ENCODE data around the gene DNAJC4. TPM values are rescaled to one million over a fixed set of nuclear protein-coding genes. Genes with fewer than 3 reads are reported as not detected.

Gene DNAJC4
- total and polyA plus RNA-seq, 9 of the 15 experiments (the other 6 are each of a cell fraction or from before 2014, with no cell fraction given): 4.0 to 32.6 (median 19.9) TPM

DNA sequence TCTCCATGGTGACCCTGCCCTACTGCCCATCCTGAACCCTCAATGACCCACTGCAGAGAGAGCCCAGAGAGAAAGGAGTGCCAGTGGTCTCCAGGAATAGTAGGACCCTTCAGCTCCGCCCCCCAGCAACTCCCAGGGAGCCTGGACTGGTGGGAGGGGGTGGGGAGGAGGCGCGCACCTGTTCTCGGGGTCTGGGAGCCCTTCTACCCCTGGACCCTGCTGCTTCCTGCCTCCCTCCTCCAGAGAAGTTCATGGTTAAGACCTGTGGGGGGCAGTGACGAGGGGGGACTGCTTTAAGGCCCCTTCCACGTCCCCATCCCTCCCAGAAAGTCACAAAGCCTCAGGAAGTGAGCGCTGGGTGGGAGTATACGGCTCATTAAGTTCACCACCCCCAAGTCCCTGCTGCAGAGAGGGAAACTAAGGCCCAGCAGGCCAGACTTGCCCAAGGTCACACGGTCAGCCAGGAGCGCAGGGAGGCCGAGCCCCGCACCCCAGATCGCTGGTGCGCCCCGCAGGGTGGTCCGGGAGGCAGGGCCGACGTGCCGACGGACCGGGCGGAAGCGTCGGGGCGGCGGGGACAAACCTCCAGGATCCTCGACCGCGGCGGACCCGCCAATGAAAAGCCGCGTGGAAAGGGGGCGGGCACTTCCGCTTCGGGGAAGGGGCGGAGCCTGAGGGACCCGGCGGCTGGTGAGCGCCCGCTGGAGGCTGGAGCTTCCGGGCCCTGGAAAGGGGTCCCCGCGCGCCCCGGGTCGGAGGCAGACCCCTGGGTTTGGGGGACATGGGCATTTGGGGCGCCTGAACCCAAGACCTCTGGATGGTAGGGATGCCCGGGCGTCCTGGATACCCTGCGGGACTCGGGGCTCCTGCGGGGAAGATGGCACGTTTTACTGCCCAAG, 4.5 kb upstream of the DNAJC4 start, which contains the start of the genes NUDT22 and TRPT1 (continued):
- TF ChIP-seq MTA3 (IDR thresholded peaks at IDR 0.05; ENCODE audit: borderline replicate concordance) (peak; percentile 32; the same call in 1 of the 2 replicates), ZNF24 (IDR thresholded peaks at IDR 0.05) (peak; percentile 29; the same call in 1 of the 2 replicates), TAL1 (IDR thresholded peaks at IDR 0.05) (no peak), ZBTB7A (IDR thresholded peaks at IDR 0.05; ENCODE audit: borderline replicate concordance, control insufficient read depth, low read depth, low read length) (peak; percentile 90)

DNA sequence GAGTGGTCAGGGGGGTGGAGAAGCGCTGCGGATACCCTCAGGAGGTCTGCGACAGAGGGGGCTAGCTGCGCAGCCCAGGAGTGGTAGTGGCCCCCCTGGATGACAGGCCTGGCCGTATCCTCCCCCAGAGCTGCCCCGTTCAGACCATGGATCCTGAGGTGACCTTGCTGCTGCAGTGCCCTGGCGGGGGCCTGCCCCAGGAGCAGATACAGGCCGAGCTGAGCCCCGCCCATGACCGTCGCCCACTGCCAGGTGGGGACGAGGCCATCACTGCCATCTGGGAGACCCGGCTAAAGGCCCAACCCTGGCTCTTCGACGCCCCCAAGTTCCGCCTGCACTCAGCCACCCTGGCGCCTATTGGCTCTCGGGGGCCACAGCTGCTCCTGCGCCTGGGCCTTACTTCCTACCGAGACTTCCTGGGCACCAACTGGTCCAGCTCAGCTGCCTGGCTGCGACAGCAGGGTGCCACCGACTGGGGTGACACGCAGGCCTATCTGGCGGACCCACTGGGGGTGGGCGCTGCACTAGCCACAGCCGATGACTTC, 3.8 kb upstream of the DNAJC4 start:
- Histone ChIP-seq H3K4me3 (peak overlapping the region; percentile 64), H3K79me2 (ENCODE audit: control insufficient read depth, insufficient read depth, low read length) (peaks cover 44% of the 10 kb centered on the region), H3K9ac (ENCODE audit: insufficient read depth in 1 of 2, low read depth in 2 of 2, low read length in 2 of 2) (peak overlapping the region; percentile 79 to 99), H3K9me1 (ENCODE audit: control insufficient read depth, insufficient read depth, low read length) (peaks cover 5% of the 10 kb centered on the region), H3K27ac (ENCODE audit: extremely low read depth, low read depth, low read length) (peak overlapping the region; percentile 93), H3K9me3 (replicated peaks; ENCODE audit: control insufficient read depth, insufficient read depth, low read depth, low read length) (no peaks in the 10 kb centered on the region), H2AFZ (ENCODE audit: low read depth, low read length) (peak overlapping the region; percentile 23; the same call in 1 of the 2 replicates), H3K27me3 (ENCODE audit: control insufficient read depth in 2 of 2, insufficient read depth in 2 of 2, low read length in 2 of 2) (no peaks in the 10 kb centered on the region), H3K36me3 (ENCODE audit: control insufficient read depth, insufficient read depth, low read length) (peaks cover 38% of the 10 kb centered on the region; the same call in 2 of the 3 replicates), H3K4me2 (ENCODE audit: insufficient read depth, low read length) (peak overlapping the region; percentile 83), H3K4me1 (replicated peaks in 1 of 2; ENCODE audit: control insufficient read depth in 2 of 2, insufficient read depth in 2 of 2, low read length in 2 of 2) (peaks cover 14 to 77% of the 10 kb centered on the region in 2 experiments; a peak in 4 of 5 replicates), H4K20me1 (replicated peaks; ENCODE audit: control insufficient read depth, insufficient read depth, low read length) (no peaks in the 10 kb centered on the region)
- ATAC-seq (peak; percentile 24), DNase-seq (ENCODE audit: extremely low read depth in 1 of 4, low spot score in 3 of 4) (peak; percentile 38 to 67 (median 62)), FAIRE-seq (no peak)
- 2% methylated on average over 26 of the region's 26 CpGs for WGBS (ENCODE audit: insufficient coverage, low coverage, missing lambda C conversion rate)
- intact Hi-C loops (cut with micrococcal nuclease): no loop called here
- BruUV-seq (replicated peaks): TSS peak; percentile 66
- POLR2A ChIA-PET: interaction anchor here (0.7 to 6.3 kb wide), 11 partner anchors 9 to 486 kb away, joined by 3 to 77 read pairs (median 3); partner anchors contain the start of gene FERMT3
- CTCF ChIA-PET (ENCODE audit: low intra/inter-chr PET ratio): no interaction called here
- in situ Hi-C loops (cut with MboI): no loop called here
- TF ChIP-seq STAT5B (CRISPR knock-in tag; IDR thresholded peaks at IDR 0.05) (no peak), FOXP4 (CRISPR knock-in tag; IDR thresholded peaks at IDR 0.05; ENCODE audit: borderline replicate concordance) (0 out of 2 replicates have a peak, but pooled peaks have one; percentile 16), TFAP4 (CRISPR knock-in tag; IDR thresholded peaks at IDR 0.05; ENCODE audit: borderline replicate concordance) (peak; percentile 82), U2AF1 (optimal IDR thresholded peaks at IDR 0.05; ENCODE audit: low read depth, low read length) (no peak), RBBP5 (IDR thresholded peaks at IDR 0.05; ENCODE audit: borderline replicate concordance, insufficient read depth, low read length, poor library complexity, severe bottlenecking) (no peak), TEAD1 (CRISPR knock-in tag; IDR thresholded peaks at IDR 0.05) (0 out of 4 replicates have a peak, but pooled peaks of 1 of the 2 experiments have one; percentile 75)
- TF ChIP-seq, protein P1, sequence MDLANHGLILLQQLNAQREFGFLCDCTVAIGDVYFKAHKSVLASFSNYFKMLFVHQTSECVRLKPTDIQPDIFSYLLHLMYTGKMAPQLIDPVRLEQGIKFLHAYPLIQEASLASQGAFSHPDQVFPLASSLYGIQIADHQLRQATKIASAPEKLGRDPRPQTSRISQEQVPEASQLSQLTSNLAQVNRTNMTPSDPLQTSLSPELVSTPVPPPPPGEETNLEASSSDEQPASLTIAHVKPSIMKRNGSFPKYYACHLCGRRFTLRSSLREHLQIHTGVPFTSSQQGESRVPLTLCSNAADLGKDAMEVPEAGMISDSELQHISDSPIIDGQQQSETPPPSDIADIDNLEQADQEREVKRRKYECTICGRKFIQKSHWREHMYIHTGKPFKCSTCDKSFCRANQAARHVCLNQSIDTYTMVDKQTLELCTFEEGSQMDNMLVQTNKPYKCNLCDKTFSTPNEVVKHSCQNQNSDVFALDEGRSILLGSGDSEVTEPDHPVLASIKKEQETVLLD (IDR thresholded peaks at IDR 0.05): no peak
